MM.1S (cell line): ENCODE measurements around the gene ANKK1.

Experiments used
- DNase-seq: peaks from one replicate; pipeline ENCODE4 v3.0.0-alpha.2; 2015
- H2AFZ ChIP-seq: fragments of 300-600 bp; sonication (generic); 2 replicates; pipeline ENCODE4 v1.6.0; 2016; ENCODE audit warnings: antibody characterized with exemption, low read length
- H3F3A ChIP-seq: fragments of 300-600 bp; sonication (generic); 2 replicates; pipeline ENCODE4 v1.6.1; 2016; ENCODE audit warnings: mild to moderate bottlenecking, antibody characterized with exemption, low read length, moderate library complexity, mixed read lengths; ENCODE audit not compliant: insufficient read depth
- H3K27ac ChIP-seq: fragments of 300-600 bp; sonication (generic); 2 replicates; pipeline ENCODE4 v1.5.1; 2016; ENCODE audit warnings: mild to moderate bottlenecking, low read length
- H3K27me3 ChIP-seq: fragments of 300-600 bp; sonication (generic); replicated peaks from 2 replicates; pipeline ENCODE4 v1.6.0; 2016; ENCODE audit warnings: low read length; ENCODE audit not compliant: insufficient read depth
- H3K36me3 ChIP-seq: fragments of 300-600 bp; sonication (generic); replicated peaks from 2 replicates; pipeline ENCODE4 v1.6.1; 2016; ENCODE audit warnings: mild to moderate bottlenecking, low read length, mixed read lengths; ENCODE audit not compliant: insufficient read depth
- H3K4me1 ChIP-seq: fragments of 300-600 bp; sonication (generic); 2 replicates; pipeline ENCODE4 v1.6.1; 2016; ENCODE audit warnings: low read length, mixed read lengths
- H3K4me2 ChIP-seq: fragments of 300-600 bp; sonication (generic); 2 replicates; pipeline ENCODE4 v1.6.0; 2016; ENCODE audit warnings: low read depth, low read length
- H3K4me3 ChIP-seq: fragments of 300-600 bp; sonication (generic); 2 replicates; pipeline ENCODE4 v1.5.1; 2016; ENCODE audit warnings: low read length, mixed read lengths
- H3K79me2 ChIP-seq: fragments of 300-600 bp; sonication (generic); 2 replicates; pipeline ENCODE4 v1.6.1; 2016; ENCODE audit warnings: mixed run types, low read length, mixed read lengths
- H3K9ac ChIP-seq: fragments of 300-600 bp; sonication (generic); 2 replicates; pipeline ENCODE4 v1.6.1; 2016; ENCODE audit warnings: low read length, mixed read lengths
- H3K9me2 ChIP-seq: fragments of 300-600 bp; sonication (generic); replicated peaks from 2 replicates; pipeline ENCODE4 v1.6.1; 2016; ENCODE audit warnings: mild to moderate bottlenecking, low read length, mixed read lengths; ENCODE audit not compliant: insufficient read depth
- H3K9me3 ChIP-seq: fragments of 300-600 bp; sonication (generic); replicated peaks from 2 replicates; pipeline ENCODE4 v1.6.1; 2016; ENCODE audit warnings: mild to moderate bottlenecking, low read length, mixed read lengths; ENCODE audit not compliant: insufficient read depth
- H4K20me1 ChIP-seq: fragments of 300-600 bp; sonication (generic); 2 replicates; pipeline ENCODE4 v1.6.1; 2016; ENCODE audit warnings: mild to moderate bottlenecking, low read length, moderate library complexity, mixed read lengths; ENCODE audit not compliant: insufficient read depth
- EZH2 ChIP-seq: fragments of 300-600 bp; sonication (generic); optimal IDR thresholded peaks from 2 replicates; pipeline ENCODE3; 2017; ENCODE audit warnings: low read depth, mild to moderate bottlenecking, antibody characterized with exemption, low read length, mixed read lengths
- EZH2phosphoT487 ChIP-seq: fragments of 300-600 bp; sonication (generic); IDR thresholded peaks from 2 replicates; pipeline ENCODE4 v1.6.1; 2018; ENCODE audit warnings: antibody characterized with exemption, low read length
- TF ChIP-seq, protein P1 (sequence below): fragments of 300-600 bp; sonication (generic); IDR thresholded peaks from 2 replicates; pipeline ENCODE4 v1.5.1; 2016; ENCODE audit warnings: antibody characterized with exemption, low read length, mixed read lengths

The ANKK1 gene

DNA sequence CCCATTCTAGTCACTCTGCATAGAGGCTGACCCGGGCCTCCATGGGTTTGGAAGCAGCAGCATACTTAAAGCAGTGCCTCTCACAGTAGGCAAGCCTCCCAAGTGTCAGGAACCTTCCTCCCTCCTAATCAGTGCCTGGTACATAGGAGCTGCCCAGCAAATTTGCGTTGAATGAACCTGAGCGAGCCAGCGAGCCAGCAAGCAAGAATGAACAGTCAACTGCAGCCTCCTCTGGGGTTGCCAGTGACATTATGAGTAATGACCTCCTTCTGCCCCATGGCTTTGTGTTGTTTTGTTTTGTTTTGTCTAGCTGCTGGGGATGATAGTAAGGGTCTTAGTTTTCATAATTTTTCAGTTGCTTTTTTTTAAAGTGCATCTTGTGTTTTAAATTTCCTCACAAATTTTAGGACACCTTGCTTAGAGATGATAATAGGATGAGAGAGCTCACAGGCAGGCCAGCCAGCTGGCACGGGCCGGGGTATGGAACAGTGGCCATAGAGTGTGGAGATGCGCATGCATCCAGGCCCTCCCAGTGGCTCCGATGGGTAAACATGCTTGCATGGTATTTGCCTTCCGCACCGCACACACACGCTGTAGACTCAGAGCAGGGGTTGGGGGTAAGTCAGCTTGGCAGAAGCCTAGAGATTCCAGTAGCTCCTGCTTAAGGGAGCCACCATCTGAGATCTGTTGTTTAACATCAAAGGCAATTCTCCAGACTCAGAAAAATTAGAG is 37.1 kb upstream of the ANKK1 start:
- H3K4me1 ChIP-seq = no peaks in the 10 kb centered on the region
- H3K9me3 ChIP-seq = no peaks in the 10 kb centered on the region
- H3K4me2 ChIP-seq = no peak overlapping the region
- no peaks in the 10 kb centered on the region for H4K20me1 ChIP-seq
- no peak overlapping the region for H2AFZ ChIP-seq
- DNase-seq = no peak
- H3F3A ChIP-seq = no peaks in the 10 kb centered on the region
- H3K79me2 ChIP-seq = no peaks in the 10 kb centered on the region
- no peaks in the 10 kb centered on the region for H3K9me2 ChIP-seq
- H3K9ac ChIP-seq = no peak overlapping the region
- H3K36me3 ChIP-seq = no peaks in the 10 kb centered on the region
- H3K27me3 ChIP-seq = no peaks in the 10 kb centered on the region
- H3K4me3 ChIP-seq = no peak overlapping the region
- H3K27ac ChIP-seq = no peak overlapping the region
- TF ChIP-seq, protein P1, sequence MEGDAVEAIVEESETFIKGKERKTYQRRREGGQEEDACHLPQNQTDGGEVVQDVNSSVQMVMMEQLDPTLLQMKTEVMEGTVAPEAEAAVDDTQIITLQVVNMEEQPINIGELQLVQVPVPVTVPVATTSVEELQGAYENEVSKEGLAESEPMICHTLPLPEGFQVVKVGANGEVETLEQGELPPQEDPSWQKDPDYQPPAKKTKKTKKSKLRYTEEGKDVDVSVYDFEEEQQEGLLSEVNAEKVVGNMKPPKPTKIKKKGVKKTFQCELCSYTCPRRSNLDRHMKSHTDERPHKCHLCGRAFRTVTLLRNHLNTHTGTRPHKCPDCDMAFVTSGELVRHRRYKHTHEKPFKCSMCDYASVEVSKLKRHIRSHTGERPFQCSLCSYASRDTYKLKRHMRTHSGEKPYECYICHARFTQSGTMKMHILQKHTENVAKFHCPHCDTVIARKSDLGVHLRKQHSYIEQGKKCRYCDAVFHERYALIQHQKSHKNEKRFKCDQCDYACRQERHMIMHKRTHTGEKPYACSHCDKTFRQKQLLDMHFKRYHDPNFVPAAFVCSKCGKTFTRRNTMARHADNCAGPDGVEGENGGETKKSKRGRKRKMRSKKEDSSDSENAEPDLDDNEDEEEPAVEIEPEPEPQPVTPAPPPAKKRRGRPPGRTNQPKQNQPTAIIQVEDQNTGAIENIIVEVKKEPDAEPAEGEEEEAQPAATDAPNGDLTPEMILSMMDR = no peak
- TF ChIP-seq EZH2 = no peak
- no peak for TF ChIP-seq EZH2phosphoT487

DNA sequence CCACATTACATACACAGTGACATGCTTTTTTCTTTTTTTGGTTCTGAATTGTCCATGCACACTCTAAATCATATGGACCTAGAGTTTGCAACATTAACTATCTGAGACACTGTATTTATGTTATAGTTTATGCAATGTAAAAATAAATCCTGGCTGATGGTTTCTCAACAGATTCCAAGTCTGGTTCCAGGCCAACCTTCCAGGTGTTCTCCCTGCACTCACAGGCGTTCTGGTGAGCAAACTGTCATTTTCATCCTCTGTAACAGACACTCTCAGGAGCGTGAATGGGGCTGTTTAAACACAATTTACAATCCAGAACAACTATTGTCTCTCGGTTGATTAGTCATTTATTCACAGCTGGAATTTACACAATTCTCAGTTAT is 36.5 kb upstream of the ANKK1 start:
- H3F3A ChIP-seq = no peaks in the 10 kb centered on the region
- H3K36me3 ChIP-seq = no peaks in the 10 kb centered on the region
- no peaks in the 10 kb centered on the region for H3K79me2 ChIP-seq
- H3K9me2 ChIP-seq = no peaks in the 10 kb centered on the region
- H3K9ac ChIP-seq = no peak overlapping the region
- no peaks in the 10 kb centered on the region for H3K9me3 ChIP-seq
- H3K4me2 ChIP-seq = no peak overlapping the region
- H3K27me3 ChIP-seq = no peaks in the 10 kb centered on the region
- no peak overlapping the region for H3K27ac ChIP-seq
- H2AFZ ChIP-seq = no peak overlapping the region
- H4K20me1 ChIP-seq = no peaks in the 10 kb centered on the region
- no peak overlapping the region for H3K4me3 ChIP-seq
- H3K4me1 ChIP-seq = no peaks in the 10 kb centered on the region
- no peak for TF ChIP-seq EZH2
- no peak for DNase-seq

DNA sequence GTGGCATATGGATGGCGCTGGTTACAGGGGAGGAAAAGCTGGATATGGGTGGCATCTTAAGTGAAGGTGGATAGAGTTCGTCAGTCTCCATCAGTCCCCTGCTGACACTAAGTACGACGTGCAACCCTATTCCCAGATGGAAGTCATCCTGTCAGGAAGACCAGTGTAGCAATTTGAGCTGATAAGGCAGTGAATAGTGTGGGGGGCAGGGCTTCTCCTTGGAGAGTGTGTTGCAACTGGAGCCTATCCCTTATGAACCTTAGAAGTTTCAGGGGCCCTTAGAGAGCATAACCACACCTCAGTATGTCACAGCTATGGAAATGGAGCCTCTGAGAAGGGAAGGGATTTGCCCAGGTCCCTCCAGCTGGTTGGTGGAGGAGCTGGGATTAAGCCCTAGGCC is 36.1 kb upstream of the ANKK1 start:
- H2AFZ ChIP-seq = no peak overlapping the region
- H3K9ac ChIP-seq = no peak overlapping the region
- no peaks in the 10 kb centered on the region for H3K9me3 ChIP-seq
- H3K4me2 ChIP-seq = no peak overlapping the region
- no peak overlapping the region for H3K4me3 ChIP-seq
- TF ChIP-seq EZH2 (no peak), EZH2phosphoT487 (no peak)
- TF ChIP-seq, protein P1 = no peak
- H3K36me3 ChIP-seq = no peaks in the 10 kb centered on the region
- H3K27me3 ChIP-seq = no peaks in the 10 kb centered on the region
- H3F3A ChIP-seq = no peaks in the 10 kb centered on the region
- H3K4me1 ChIP-seq = no peaks in the 10 kb centered on the region
- H4K20me1 ChIP-seq = no peaks in the 10 kb centered on the region
- no peak for DNase-seq
- no peaks in the 10 kb centered on the region for H3K79me2 ChIP-seq
- no peak overlapping the region for H3K27ac ChIP-seq
- H3K9me2 ChIP-seq = no peaks in the 10 kb centered on the region

DNA sequence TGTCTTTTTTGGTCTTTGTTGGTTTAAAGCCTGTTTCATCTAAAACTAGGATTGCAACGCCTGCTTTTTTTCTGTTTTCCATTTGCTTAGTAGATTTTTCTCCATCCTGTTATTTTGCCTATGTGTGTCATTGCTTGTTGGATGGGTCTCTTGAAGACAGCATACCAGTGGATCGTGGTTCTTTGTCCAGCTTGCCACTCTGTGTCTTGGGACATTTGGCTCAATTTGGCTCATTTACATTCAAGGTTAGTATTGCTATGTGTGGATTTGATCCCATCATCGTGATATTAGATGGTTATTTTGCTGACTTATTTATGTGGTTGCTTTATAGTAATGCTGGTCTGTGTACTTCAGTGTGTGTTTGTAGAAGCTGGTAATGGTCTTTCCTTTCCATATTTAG is 31.4 kb upstream of the ANKK1 start:
- Histone ChIP-seq H2AFZ (no peak overlapping the region), H3K9me3 (no peaks in the 10 kb centered on the region), H3K9me2 (no peaks in the 10 kb centered on the region), H3K27ac (no peak overlapping the region), H3K4me2 (no peak overlapping the region), H3K27me3 (no peaks in the 10 kb centered on the region), H3F3A (no peaks in the 10 kb centered on the region), H3K36me3 (no peaks in the 10 kb centered on the region), H3K4me3 (no peak overlapping the region), H3K79me2 (no peaks in the 10 kb centered on the region), H3K9ac (no peak overlapping the region), H4K20me1 (no peaks in the 10 kb centered on the region), H3K4me1 (no peaks in the 10 kb centered on the region)
- no peak for DNase-seq
- TF ChIP-seq EZH2 (no peak), EZH2phosphoT487 (no peak)
- TF ChIP-seq, protein P1 = no peak
